ENCODE measurements around the gene ZNF37A.

- TF ChIP-seq CTCF (optimal IDR thresholded peaks at IDR 0.05 in 1 of 3, IDR thresholded peaks at IDR 0.05 in 1 of 3, conservative IDR thresholded peaks at IDR 0.05 in 1 of 3; ENCODE audit: extremely low read depth in 1 of 3, insufficient read depth in 2 of 3, low read length in 3 of 3): no peak
- no peak for TF ChIP-seq EZH2 (IDR thresholded peaks at IDR 0.05; ENCODE audit: low read length)
Observed at GRCh38 chr10:38094158-38094926, at the start of gene ZNF37A.
